ENCODE measurements around the gene NUMBL. TPM values are rescaled to one million over a fixed set of nuclear protein-coding genes. Genes with fewer than 3 reads are reported as not detected.

Gene NUMBL
- total and polyA plus RNA-seq, 2 of the 4 experiments (the other 2 are of a cell fraction): 6.3 to 29.0 TPM

- Histone ChIP-seq H3K4ac (ENCODE audit: low read depth, low read length) (no peak overlapping the region; the same call in 1 of the 2 replicates), H3K18ac (ENCODE audit: low read depth, low read length) (no peak overlapping the region), H3K27ac (ENCODE audit: insufficient read depth, low read length) (no peak overlapping the region), H2AK9ac (replicated peaks; ENCODE audit: low read depth, low read length, poor library complexity) (no peak overlapping the region), H3K4me1 (ENCODE audit: control insufficient read depth, insufficient read depth, low read length) (peaks cover 9% of the 10 kb centered on the region), H3K27me3 (ENCODE audit: control insufficient read depth, insufficient read depth, low read length) (no peaks in the 10 kb centered on the region), H2BK15ac (ENCODE audit: low read depth, low read length) (no peak overlapping the region), H4K20me1 (ENCODE audit: insufficient read depth, low read length) (peaks cover 16% of the 10 kb centered on the region; the same call in 1 of the 2 replicates), H2AK5ac (ENCODE audit: low read depth, low read length) (peak overlapping the region; percentile 7; the same call in 1 of the 2 replicates), H3K9me1 (ENCODE audit: insufficient read depth, low read length) (peaks cover 20% of the 10 kb centered on the region; the same call in 1 of the 2 replicates), H3K4me3 (ENCODE audit: insufficient read depth, low read depth, low read length) (no peak overlapping the region), H3K4me2 (ENCODE audit: low read depth, low read length) (no peak overlapping the region), H2BK120ac (ENCODE audit: low read depth, low read length) (no peak overlapping the region), H3K36me3 (ENCODE audit: control insufficient read depth, insufficient read depth, low read length) (peaks cover 24% of the 10 kb centered on the region), H3K9me3 (ENCODE audit: control insufficient read depth, insufficient read depth, low read length) (no peaks in the 10 kb centered on the region), H2BK20ac (ENCODE audit: low read depth, low read length) (no peak overlapping the region), H3K14ac (replicated peaks; ENCODE audit: low read depth, low read length) (no peak overlapping the region), H2AFZ (replicated peaks; ENCODE audit: low read length, poor library complexity) (no peak overlapping the region), H4K5ac (ENCODE audit: low read depth, low read length) (no peak overlapping the region), H2BK5ac (ENCODE audit: low read depth, low read length, poor library complexity, severe bottlenecking) (no peak overlapping the region), H3K56ac (ENCODE audit: extremely low read depth, insufficient read depth, low read length) (no peak overlapping the region), H3K9ac (ENCODE audit: low read depth, low read length) (no peak overlapping the region), H4K8ac (ENCODE audit: low read depth in 2 of 2, low read length in 2 of 2) (no peak overlapping the region), H3K23ac (ENCODE audit: low read depth, low read length) (0 out of 2 replicates have a peak overlapping the region, but pooled peaks have one; percentile 4), H3K79me1 (ENCODE audit: low read depth in 1 of 2, low read length in 2 of 2) (peaks cover 24 to 78% of the 10 kb centered on the region in 2 experiments), H4K91ac (ENCODE audit: insufficient read depth, low read depth, low read length) (no peak overlapping the region)
- 96% methylated on average over 3 of the region's 6 CpGs; no CpG with 5 or more reads in 1 of the 2 experiments for WGBS, 2 experiments (ENCODE audit: extremely low coverage in 2 of 2, insufficient read length in 1 of 2)
- TF ChIP-seq MXI1 (IDR thresholded peaks at IDR 0.05; ENCODE audit: borderline replicate concordance, low read depth, low read length) (no peak), RCOR1 (IDR thresholded peaks at IDR 0.05; ENCODE audit: insufficient replicate concordance, low read length) (no peak), CEBPB (IDR thresholded peaks at IDR 0.05; ENCODE audit: low read depth, low read length) (no peak), FOS (IDR thresholded peaks at IDR 0.05; ENCODE audit: low read depth, low read length) (no peak), POLR2A (IDR thresholded peaks at IDR 0.05; ENCODE audit: low read depth, low read length) (no peak), ELK1 (IDR thresholded peaks at IDR 0.05; ENCODE audit: borderline replicate concordance, low read depth, low read length) (no peak), RFX5 (IDR thresholded peaks at IDR 0.05; ENCODE audit: low read depth, low read length) (no peak), NFE2L2 (IDR thresholded peaks at IDR 0.05; ENCODE audit: low read depth, low read length) (no peak), RAD21 (IDR thresholded peaks at IDR 0.05; ENCODE audit: low read length) (no peak), BHLHE40 (IDR thresholded peaks at IDR 0.05; ENCODE audit: low read depth, low read length) (no peak), MAZ (IDR thresholded peaks at IDR 0.05; ENCODE audit: borderline replicate concordance, low read depth, low read length) (no peak), SMC3 (IDR thresholded peaks at IDR 0.05; ENCODE audit: low read depth, low read length) (no peak), MAFK (IDR thresholded peaks at IDR 0.05; ENCODE audit: low read depth, low read length) (no peak), USF2 (IDR thresholded peaks at IDR 0.05; ENCODE audit: low read depth, low read length) (no peak), CHD1 (IDR thresholded peaks at IDR 0.05; ENCODE audit: low read depth, low read length) (no peak), CTCF (conservative IDR thresholded peaks at IDR 0.05; ENCODE audit: low read depth, low read length) (no peak)
- ChIA-PET POLR2A (ENCODE audit: unreplicated experiment) (no interaction called here), CTCF (interaction anchor here (0.5 kb wide), 1 partner anchor 23 kb away, joined by 5 read pairs; no protein-coding TSS in a partner anchor)
- intact Hi-C loops (cut with micrococcal nuclease) (no loop called here), dilution Hi-C loops (cut with HindIII; ENCODE audit: low sequenced_read_pairs, unreplicated experiment) (no loop called here), in situ Hi-C loops (cut with MboI; ENCODE audit: low sequenced_read_pairs) (no loop called here)
- BruUV-seq (replicated peaks): no TSS peak
- DNase-seq (no peak), ATAC-seq (ENCODE audit: low read depth) (no peak)
These were observed 30.7 kb upstream of the NUMBL start for GRCh38 chr19:40721140-40721486.
